UCSD-AML1 (cell line): Measurements from ENCODE around the gene FBXO8.
A peak's percentile ranks its signal among the peaks of the same experiment; 100 is the strongest.
"Not testable (repeated sequence)": the region's sequence is repeated elsewhere in the genome, so short reads cannot be mapped to it uniquely, and the experiment has no call there.

Source experiments
- DNase-seq: peaks from one replicate; lab custom pipeline; 2025; ENCODE audit not compliant: unreplicated experiment; lab: John Stamatoyannopoulos, UW

The FBXO8 gene

DNA sequence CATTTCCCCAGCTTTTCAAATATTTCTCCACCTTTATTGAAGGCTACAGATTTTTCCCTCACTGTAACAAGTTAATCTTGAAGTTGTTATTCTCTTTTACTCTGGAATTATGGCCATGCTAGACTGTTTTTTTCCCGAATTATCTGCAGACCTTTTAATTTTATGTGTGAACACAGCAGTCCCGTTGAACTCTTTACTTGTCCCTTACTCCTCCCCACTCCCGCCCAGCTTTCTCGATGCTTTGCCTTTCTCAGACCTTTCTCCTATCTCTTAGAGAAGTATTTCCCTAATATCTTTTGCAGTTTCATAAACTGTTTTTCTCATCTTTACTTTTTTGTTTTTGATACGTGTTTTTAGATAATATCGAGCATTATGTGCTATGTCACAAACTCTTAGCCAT, 1.0 kb upstream of the FBXO8 start:
- no peak for DNase-seq

DNA sequence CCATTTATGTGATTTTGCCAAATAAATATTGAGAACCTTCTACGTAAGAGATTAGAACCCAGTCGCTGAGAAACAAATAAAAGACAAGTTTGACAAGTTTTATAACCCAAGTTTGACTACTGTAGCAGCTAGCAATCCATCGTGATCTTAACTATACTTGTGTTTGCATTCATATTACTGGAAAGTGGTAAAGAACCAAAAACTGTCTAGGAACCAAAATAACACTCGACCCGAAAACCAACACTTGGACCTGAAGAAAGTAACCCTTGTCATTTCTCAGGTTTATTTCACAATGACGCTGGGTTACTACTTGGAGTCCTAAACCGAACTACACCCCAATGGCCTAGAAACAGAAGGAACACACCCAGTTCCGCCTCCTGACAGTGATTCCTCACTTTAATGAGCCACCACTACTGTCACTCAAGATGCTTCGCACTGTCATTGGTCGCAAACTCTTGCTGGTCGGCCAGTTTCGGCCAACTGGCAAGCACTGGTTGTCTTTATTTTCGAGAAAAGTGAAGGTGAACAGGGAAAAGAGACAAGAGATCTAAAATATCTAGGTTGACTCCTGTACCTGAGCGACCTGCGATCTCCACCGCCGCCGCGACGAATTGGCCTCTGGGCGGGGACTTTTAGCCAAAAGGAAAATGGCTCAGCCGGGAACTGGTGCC, 496 bp downstream of the FBXO8 start:
- DNase-seq: peak; percentile 76

DNA sequence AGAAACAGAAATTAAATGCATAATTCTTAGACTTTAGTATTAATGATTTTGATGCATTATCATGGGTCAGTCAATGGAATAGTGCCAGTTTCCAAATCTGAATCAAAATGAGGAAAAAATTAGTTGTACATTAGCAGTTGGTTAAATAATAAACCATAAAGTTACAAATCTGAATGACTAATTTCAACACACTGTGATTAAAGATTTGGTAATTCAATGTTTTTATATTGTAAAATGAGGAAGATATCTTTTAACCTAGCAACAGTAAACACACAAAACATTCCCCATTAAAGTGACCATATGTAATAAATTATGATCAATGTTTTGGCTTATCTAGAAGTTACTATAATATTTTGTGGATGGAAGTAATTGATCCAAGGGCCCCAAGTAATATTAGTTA, 1.6 kb downstream of the FBXO8 start:
- DNase-seq: no peak

DNA sequence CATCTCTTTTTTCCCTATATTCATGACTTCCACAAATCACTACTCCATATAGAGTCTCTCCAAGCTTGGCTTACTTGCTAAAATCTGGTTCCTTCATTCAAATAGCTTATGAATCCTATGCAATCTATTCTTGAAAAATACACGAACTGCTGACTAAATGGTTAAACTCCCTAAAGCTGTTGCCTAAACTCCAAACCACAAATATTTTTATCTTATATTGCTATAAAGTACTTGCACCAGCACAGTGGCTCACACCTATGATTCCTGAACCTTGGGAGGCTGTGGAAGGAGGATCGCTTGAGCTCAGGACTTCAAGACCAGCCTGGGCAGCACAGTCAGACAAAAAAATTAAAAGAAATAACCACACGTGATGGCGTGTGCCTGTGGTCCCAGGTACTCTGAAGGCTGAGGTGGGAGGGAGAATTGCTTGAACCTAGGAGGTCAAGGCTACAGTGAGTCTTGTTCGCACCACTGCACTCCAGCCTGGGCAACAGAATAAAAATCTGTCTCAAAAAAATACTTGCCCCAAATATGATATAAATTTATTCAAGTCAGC, 2.2 kb downstream of the FBXO8 start:
- DNase-seq: no peak

DNA sequence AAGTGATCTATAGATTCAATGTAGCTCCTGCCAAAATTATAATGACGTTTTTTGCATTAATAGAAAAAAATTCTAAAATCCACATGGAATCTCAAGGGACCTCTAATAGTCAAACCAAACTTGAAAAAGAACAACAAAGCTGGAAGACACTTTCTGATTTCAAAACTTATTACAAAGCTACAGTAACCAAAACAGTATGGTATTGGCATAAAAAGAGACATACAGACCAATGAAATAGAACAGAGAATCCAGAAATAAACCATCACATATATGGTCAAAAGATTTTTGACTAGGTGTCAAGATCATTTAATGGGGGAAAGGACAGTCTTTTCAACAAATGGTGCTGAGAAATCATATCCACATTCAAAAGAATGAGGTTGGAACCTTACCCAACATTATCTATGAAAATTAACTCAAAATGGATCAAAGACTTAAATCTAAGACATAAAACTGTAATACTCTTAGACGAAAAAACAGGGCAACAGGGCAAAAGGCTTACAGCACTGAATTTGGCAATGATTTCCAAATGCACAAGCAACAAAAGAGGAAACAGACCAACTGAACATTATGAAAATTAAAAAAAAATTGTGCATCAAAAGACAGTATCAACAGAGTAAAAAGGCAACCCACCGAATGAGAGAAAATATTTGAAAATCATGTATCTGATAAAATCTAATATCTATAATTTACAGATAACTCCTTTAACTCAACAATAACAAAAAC, 3.9 kb downstream of the FBXO8 start:
- no peak for DNase-seq

DNA sequence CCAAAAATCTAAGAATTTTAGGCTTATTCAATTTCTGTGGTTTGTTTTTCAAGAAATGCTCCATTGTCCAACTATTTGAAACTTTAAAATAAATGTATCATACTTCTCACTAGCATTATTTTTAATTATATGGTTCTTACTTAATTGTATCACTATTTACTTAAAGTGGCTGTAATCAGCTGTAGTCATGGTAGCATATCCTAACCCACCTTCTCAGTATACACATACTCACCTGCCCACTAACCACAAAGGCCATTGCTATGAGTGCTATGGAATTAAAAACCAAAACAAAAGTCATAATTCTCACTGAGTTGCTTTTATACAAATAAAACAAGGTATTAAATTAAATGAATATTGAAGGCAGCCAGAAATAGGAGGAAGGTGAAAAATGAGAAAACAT, 5.0 kb downstream of the FBXO8 start:
- DNase-seq: no peak

DNA sequence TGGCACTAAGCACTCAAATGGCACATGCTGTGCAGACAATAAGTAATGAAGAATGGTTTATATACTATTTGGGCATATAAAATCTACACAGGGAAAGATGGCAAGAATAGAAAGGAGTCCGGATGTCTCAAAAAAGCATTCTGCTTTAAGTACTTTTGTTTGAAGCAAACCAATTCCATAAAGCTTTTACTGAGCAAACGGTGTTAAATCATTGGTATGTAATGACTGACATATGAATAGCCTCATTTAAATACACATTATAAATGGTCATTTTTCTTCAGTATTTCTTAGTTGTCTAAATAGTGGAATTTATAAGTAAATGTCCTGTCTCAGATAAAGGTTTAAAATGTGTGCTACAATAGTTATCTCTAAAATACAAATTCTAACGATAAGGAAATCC, 6.0 kb downstream of the FBXO8 start:
- no peak for DNase-seq

DNA sequence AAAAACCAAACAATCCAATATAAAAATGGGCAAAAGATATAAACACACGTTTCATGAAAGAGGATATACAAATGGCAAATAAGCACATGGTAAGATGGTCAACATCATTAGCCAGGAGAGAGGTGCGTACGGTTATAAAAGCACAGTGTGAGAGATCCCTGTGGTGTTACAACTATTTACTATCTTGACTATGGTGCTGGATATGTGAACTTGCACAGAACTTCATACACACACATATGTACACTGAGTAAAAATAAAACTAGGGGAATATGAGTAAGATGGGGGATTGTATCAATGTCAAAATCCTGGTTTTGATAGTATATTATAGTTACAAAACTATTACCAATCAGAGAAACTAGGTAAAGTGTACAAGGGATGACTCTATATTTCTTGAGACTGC, 8.4 kb downstream of the FBXO8 start:
- no peak for DNase-seq

DNA sequence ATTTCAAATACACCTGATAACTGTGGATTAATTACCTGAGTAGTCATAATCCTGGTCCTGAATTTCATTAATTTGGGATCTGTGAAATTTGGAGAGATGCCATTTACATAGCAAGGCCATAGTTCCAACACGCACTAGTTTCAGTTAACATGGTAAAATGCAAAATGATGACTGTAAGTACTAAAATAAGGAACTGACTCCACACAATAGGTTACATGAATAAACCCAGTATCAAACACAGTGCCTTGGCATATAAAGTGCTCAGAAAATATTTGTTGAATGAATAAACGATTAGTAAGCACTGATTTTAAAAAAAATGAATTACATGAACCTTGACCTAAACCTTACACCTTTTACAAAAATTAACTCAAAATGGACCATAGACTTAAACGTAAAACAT, 9.0 kb downstream of the FBXO8 start:
- DNase-seq: no peak

DNA sequence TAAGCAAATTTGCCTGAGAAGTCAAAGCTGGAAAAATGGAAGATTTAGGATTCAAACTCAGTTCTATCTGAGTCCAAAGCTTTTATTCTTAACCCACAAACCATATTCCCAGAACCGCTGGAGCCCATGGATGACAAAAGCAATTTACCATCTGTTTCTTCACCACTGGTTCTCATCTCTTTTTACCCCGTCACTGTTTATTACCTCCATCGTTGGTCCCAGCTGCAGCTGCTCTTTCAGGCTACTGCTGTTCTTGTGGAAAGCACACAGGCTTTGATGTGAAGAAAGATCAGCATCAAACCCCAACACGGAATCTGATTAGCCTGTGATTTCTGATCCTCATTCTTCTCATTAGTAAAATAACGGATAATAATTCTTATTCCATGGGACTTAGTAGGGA, 9.5 kb downstream of the FBXO8 start:
- no peak for DNase-seq

DNA sequence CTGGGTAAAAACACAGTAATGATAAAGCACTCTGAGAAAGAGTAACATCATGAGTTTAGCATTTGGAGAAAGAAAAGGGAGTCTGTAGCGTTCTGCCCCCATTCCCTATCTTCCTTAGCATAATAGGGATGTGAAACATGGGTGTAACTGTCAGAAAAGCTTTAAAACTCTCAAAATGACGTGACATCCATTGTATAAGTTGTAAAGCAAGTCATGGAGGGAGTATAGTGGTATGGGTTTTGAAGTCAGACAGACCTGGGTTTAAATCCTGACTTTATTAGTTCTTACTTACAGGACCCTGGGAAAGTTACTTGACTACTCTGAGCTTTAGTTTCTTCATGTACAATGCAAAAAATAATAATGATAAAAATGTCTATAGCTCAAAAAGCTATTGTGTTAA, 17.1 kb downstream of the FBXO8 start:
- no peak for DNase-seq

DNA sequence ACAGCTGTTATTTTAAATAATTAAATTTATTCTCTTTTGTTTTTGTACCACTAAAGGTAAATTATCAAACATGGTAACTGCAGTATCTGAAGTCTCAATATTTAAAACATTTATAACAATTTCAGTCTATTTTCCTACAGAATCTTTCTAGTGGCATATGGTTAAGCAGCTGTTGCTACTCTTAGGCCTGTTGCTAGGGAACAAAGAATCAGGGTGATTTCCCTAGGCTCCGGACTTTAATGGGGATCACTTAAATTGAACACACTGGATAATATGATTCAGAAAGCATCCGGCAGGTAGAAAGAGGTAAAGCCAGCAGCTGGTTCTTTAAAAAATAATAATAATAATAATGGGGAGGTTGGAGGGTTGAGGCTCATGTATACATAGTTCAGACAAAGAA, 17.6 kb downstream of the FBXO8 start:
- no peak for DNase-seq

DNA sequence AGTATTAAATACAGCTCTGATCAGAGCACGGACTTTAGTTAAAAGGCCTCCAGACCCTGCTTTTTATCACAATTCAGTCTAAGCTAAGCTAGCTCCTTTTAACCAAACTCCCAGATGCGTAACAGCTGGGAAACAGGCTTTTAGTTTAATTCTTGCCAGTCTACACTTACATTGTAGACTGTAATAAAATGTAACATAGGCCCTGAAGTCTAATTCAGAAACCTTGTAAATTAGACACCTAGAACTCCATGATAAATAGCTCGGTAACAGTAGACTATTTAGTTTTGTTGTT, 20.1 kb downstream of the FBXO8 start:
- DNase-seq: no peak

DNA sequence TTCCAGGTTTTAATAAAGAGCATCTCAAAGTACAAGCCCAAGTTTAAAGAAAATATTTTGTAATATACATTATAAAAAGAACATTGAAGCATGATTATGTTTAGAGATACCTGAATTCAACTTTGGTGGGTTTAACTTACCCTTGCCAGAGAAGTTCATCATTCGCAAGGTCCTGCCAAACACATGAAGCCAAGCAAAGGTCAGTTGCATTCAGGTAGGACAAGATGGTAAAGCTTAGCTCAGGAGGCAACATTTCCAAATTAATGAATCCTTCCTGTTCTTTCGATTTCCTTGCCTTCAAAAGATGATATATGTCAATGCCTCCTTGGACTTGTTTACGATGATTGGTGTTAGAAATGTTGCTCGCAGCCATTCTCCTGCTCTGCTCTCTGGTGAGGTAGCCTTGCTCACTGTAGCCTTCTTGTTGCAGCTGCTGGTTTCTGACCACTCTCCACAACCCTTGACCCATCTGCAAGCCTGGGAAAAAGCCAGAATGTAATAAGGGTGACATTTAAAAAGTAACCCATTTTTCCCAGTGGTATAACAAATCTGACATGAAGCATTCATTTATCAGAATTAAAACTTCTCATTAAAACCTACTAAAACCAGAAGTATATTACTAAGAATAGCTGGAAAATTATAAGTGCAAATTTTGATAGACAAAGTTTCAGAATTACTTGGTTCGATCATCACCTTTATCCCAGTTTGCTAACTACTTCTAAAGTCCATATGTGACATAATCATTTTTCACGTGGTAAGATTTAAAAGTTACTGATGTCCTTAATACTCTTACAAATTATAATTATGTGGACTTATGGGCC, 20.6 kb downstream of the FBXO8 start:
- DNase-seq: no peak

DNA sequence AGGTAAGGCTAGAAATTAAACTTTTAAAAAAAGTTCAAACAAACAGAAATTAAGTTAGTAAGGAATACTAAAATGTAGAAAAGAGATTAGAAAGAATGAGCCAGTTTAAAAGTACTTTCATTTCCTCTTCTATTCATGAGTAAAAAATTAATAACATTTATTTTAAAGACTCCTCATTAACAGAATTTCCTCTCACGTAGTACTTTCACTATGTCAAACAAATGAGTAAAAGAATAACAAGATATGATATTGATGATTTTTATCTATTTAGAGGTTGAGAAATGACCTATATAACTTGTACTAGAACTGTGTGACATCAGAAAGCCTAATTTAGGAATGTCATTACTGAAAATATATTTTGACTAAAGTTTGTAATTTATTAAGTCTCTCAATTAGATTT, 22.0 kb downstream of the FBXO8 start:
- DNase-seq: not testable (repeated sequence)

DNA sequence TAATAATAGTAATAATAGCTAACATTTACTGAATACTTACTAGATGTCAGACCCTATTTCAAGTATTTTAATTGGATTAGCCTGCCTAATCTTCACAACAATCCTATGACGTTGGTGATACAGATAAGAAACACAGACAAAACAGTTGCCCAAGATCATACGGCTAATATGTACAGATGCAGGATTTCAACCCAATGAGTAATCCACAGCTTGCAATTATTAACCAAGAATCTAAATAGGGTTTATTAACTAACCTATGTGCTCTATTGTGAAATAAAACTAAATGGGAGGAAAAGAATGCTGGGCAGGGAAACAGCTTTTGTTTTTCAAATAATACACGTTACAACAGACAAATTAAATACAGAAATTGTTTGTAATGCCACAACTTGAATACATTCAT, 23.4 kb downstream of the FBXO8 start:
- no peak for DNase-seq

DNA sequence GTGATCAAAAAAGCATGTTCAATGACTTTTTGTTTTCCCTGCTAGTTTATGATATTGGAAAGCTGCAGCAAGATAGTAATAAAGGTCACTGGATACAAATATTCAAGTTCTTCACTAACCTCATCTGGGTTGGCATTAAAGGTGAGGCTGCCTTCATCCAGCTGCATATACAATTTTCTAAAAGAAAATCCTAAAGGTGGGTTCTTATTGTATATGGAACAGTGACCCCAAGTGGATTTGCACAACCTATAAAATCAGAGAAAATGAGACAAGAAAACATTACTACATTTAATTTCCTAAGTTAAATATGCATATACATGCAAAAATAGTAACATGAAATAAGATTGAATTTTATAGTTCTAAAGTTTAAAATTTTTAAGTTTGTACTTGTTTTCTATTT, 23.9 kb downstream of the FBXO8 start:
- no peak for DNase-seq

DNA sequence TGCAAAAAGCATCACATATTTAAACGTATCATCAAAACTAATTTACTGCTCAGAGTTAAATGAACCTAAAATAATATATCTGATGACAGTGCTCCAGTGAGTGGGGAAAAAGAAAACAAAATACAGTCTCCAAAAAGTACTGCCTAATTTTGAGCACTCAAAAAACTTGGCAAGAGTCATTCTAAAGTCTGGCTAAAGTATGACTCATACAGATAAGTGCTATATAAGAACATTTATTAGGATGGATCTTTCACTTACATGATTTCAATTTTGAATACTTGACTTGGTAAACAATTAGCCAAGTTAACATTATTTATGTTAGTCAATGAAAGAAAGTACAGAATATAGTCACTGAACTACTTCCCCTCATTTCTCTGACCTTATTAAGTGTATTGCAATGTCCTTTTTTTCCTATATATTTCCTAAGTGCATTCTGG, 27.2 kb downstream of the FBXO8 start:
- DNase-seq: no peak

DNA sequence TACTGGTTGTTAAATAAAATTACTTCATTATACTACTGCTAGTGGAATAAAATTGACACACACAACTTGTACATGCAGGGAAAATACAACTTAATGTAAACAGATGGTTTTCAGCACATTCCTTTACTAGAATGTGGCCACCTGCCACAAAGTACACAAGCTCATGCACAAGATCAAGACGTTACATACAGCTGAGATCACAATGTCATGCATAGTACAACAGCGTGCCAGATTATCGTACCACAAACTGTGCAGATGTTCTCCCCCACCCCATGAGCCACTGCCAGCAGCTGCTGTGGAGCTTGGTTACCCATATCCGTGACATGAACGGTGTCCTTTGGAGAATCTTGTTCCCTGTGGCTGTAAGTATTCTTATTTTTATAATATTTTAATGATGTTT, 27.7 kb downstream of the FBXO8 start:
- no peak for DNase-seq

DNA sequence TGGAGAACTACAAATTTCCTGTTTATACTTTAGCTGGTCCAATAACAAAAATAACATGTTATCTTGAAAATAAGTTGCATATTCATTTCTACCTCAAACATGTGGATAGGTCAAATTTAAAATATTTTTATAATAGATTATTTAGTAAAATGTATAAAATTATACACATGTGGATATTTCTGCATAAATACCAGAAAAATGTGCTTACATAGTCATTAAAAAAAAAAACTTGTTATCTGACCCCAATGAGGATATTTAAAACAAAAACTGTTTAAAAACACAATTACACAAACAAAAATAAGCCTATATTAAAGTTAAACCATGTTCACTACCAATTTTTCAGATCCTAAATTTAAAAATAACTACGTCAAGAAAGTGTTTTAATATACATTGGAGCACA, 28.1 kb downstream of the FBXO8 start:
- DNase-seq: no peak

DNA sequence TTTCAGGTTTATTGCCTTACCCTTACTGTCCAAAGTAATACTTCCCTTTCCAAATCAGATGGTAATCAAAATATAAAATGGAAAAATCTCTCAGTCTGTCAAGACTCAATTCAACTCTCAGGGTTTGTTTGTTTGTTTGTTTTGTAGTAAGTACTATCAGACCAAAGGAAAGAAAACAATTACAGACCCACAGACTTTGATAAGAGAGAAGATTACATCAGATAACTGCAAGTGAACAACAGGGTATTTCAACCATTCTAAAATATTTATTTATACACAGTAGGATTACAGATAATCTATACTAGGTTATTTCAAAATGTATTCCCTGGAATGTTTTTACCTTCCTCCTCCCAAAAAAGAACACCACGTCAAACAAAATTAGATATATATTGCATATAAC, 28.9 kb downstream of the FBXO8 start:
- no peak for DNase-seq

DNA sequence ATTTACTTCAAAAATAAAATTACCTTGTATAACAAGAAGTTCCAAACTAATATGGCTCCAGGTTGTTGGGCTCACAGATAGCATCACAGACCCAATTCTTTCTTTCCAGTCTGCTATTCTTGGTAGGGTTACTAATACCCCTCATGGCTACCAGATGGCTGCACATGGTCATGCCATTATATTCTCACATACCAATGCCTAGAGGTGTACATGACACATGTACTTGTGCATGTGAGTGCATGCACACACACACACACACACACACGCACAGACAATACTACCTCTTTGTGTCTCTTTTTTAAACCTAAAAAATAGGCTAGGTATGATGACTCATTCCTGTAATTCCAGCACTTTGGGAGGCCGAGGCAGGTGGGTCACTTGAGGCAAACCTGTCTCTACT, 31.1 kb downstream of the FBXO8 start:
- no peak for DNase-seq
